T-helper 2 cell treated with Interferon-gamma antibody and Interleukin-4, amounts not matched to agents 100 ng/mL and 5 ng/mL, for 36 hours (primary cell): ENCODE results near the gene EFHD2. TPM values are rescaled to one million over a fixed set of nuclear protein-coding genes. Genes with fewer than 3 reads are reported as not detected.
"Not testable (repeated sequence)": the region's sequence is repeated elsewhere in the genome, so short reads cannot be mapped to it uniquely, and the experiment has no call there.

Experiments used
- intact Hi-C: fragments of 100-400 bp; cut with micrococcal nuclease; formaldehyde crosslinking; loops from one replicate; pipeline ENCODE4 v1.15.1; 2023
- total RNA-seq: library from RNA; stranded (reverse); gene quantifications from 2 replicates; pipeline ENCODE4 v1.2.3, GENCODE V29; 2022

EFHD2 gene
- total RNA-seq, 1 donor from 2014 or later, result 110 TPM

- intact Hi-C loops, result no loop called here
These were observed 21.3 kb upstream of the EFHD2 start for GRCh38 chr1:15388201-15388880.

GRCh38 chr1:15389828-15390227 lies 19.9 kb upstream of the EFHD2 start:
- intact Hi-C loops, result not testable (repeated sequence)

- intact Hi-C loops, result no loop called here
These were observed 19.0 kb upstream of the EFHD2 start for GRCh38 chr1:15390667-15391066.

GRCh38 chr1:15391366-15391765 lies 18.3 kb upstream of the EFHD2 start:
- intact Hi-C loops, result no loop called here

- intact Hi-C loops, result no loop called here
These were observed 16.0 kb upstream of the EFHD2 start for GRCh38 chr1:15393475-15394257.

- intact Hi-C loops, result no loop called here
These were observed 15.4 kb upstream of the EFHD2 start for GRCh38 chr1:15394258-15394690.

GRCh38 chr1:15397236-15397635 lies 12.5 kb upstream of the EFHD2 start:
- intact Hi-C loops, result no loop called here

- intact Hi-C loops, result no loop called here
These were observed 10.0 kb upstream of the EFHD2 start for GRCh38 chr1:15399710-15400109.

- intact Hi-C loops, result no loop called here
These were observed 9.1 kb upstream of the EFHD2 start for GRCh38 chr1:15400627-15401026.

GRCh38 chr1:15401391-15402055 lies 8.2 kb upstream of the EFHD2 start:
- intact Hi-C loops, result no loop called here

- intact Hi-C loops, result no loop called here
These were observed 6.8 kb upstream of the EFHD2 start for GRCh38 chr1:15402809-15403450.

GRCh38 chr1:15403962-15404580 lies 5.6 kb upstream of the EFHD2 start:
- intact Hi-C loops, result no loop called here

GRCh38 chr1:15405106-15405850 lies 4.4 kb upstream of the EFHD2 start:
- intact Hi-C loops, result no loop called here

- intact Hi-C loops, result no loop called here
These were observed 2.8 kb upstream of the EFHD2 start for GRCh38 chr1:15406614-15407559.

- intact Hi-C loops, result no loop called here
These were observed 2.1 kb upstream of the EFHD2 start for GRCh38 chr1:15407580-15407979.

GRCh38 chr1:15408890-15409387 lies 749 bp upstream of the EFHD2 start:
- intact Hi-C loops, result loop anchor here (1.0 kb wide), 1 partner anchor 8 kb away; no protein-coding TSS in a partner anchor

GRCh38 chr1:15410223-15410883 lies 665 bp downstream of the EFHD2 start:
- intact Hi-C loops, result no loop called here

- intact Hi-C loops, result no loop called here
These were observed 1.2 kb downstream of the EFHD2 start for GRCh38 chr1:15410884-15411245.
